GM03348 (cell line): ENCODE results near the gene SND1.

Source experiments
- DNase-seq: peaks from one replicate; pipeline ENCODE4 v3.0.0; 2012; ENCODE audit warnings: low spot score

Gene SND1

DNA sequence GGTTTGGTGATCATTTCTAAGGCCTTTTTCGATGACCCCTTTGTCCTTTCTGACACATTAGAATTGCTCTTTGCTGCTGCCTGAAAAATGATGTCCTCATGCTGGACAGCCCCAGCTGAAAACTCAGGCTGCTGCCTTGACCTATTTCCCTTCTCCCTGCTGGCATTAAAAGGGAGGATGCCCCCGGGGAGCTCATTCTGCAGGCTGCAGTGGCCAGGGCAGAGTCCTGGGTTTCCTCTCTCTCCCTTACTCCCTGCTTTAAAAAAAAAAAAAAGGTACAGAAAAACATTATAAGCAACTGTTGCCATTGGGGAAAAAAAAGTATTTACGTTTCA is 343.9 kb downstream of the SND1 start:
- peak; percentile 24 for DNase-seq

DNA sequence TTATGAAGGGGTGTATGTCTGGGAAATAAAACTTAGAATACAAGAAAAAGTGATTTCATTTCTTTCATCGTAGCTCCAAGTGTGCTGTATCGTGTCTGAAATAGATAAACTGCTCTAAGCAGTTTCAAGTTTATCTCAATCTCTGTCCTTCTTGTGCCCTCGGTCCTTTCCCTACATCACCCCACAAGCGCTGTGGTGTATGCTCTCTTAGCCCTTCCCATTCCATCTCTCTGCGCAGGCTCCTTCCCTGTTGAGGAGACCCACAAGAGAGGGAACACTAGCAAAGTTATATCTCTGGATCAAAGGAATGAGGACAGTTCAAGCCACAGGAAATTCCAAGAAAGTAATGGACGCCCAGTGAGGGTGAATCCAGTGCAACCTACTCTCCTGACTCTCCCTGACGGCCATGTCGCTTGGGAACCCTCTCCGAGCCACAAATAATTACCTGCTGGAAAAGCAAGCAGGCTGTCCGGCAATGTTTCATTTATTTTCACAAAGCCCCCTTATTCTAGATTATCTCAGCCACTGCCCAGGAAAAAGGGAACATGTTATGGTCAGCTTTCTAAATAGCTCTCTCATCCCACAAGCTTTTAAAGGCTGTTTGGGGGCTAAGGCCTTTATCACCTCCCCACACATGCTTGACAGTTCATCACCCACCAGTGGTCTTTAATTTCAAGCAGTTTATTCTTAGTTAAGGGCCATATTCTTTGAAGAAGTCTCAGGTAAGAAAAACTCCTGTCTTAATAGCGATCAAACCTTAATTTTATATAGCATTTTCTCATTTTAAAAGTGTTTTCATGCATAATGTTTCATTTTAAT is 344.5 kb downstream of the SND1 start:
- no peak for DNase-seq

DNA sequence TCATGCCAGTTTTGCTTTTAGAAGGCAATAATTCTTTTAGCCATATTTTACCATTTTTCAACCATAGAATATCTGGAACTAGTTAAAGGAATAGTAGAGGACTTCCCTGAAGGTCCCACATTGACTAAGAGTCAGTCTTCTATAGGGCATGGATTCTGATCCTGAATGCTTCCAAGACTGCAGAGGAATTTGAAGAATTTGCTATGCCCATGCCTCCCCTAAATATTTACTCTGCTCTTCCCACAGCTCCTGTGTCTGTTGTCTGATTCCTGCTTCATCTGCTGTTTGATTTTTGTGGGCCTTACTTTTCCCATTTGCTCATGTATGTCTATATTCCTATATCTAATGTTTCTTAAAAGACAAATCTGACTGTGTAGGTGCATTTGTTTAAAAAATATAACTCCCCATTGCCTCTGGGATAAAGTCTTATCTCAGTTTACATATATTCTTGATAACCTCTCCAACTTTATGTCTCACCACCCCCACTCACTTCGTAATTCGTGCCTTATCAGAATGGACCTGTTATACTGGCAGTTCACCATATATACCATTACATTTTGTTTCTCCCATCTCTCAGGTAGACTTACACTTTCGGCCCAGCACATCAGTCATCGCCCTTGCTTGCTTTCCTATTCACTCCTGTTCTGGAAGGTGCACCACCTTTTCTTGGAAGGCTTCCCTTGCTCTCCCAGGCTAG is 345.4 kb downstream of the SND1 start:
- DNase-seq = peak; percentile 61

DNA sequence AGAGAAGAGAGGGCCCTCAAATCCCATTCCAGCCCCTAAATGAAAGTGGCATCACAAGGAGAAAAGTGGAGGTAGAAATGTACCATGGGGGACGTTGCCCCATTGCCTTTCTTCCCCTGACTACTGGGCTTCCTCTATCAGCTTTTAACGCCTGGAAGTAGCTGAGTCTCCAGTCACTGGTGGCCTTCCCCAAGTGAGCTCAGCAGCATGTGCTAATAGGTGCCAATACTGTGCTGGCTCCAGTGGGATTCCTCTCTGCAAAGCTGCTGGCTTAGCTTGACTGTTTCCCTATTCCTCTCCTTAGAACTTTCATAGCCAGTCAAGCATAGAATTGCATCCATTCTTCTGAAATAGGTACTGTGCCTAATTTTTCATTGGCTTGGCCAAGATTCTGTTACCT is 346.7 kb downstream of the SND1 start:
- DNase-seq = no peak

DNA sequence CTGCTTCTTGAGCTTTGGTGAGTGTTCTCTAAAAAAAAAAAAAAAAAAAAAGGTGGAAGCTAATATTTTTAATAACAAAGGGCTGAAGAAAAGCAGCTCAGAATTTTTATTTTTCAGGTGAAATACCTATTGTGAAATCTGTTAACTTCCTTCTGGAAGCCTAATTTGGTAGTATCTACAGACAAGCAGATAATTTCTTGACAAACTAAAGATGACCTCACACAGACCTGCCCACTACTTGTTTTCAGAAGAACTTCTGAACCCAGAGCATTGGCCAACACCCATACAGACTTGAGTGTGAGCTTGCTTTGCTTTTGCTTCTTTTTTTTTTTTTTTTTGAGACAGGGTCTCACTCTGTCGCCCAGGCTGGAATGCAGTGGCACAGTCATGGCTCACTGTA is 348.1 kb downstream of the SND1 start:
- no peak for DNase-seq

DNA sequence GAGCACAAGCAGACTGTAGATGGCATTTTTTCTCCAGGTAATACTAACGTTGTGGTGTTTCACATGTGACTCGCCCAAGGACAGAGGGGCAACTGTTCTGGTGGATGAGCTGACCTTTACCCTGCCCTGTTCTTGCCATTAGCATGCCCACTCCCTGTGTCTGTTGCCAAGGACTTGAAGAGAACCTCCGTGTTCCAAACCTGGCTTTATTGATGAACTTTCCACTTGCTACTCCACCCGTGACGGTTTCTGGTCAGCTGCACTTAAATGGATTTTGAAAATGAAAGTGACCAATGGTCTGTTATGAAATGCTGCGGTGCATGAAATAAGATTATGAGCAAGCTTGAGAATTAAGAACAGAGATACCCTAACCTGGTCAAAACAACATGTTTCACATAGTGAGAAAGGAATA is 348.9 kb downstream of the SND1 start:
- DNase-seq = no peak

DNA sequence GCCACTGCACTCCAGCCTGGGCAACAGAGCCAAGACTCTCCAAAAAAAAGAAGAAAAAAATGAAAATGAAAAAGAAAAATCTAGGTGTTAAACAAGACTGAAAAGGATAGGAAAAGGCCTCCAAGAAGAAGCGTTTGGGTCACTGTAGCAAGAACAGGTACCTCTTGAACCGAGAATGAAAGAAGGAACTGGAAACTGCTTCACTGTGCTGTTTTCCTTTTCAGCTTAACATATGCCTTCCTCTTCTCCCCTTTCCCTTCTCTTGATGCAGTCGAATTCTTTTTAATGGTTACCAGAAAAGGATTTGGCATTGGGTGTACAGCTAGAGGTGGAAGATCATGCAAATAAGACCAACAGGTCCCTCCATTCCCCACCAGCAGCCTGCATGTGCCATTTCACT is 351.2 kb downstream of the SND1 start:
- DNase-seq = no peak

DNA sequence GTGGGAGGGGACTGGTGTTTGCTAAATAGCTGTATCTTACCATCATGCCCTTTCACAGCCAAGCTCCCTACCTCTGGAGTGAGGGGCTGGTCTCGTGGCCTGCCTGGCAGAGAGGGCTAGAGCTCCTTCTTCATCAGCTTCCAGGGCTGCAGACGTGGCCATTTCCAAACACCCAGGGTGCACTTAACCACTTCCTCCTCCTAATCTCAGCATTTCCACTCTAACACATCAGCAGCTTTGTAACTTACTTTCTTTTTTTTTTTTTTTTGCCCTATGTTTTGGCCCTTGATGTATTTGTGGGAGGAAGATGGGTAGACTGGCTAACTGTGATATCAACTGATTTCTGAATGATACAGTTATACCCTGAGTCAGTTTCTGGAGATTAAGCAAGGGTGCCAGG is 351.8 kb downstream of the SND1 start:
- DNase-seq = no peak

DNA sequence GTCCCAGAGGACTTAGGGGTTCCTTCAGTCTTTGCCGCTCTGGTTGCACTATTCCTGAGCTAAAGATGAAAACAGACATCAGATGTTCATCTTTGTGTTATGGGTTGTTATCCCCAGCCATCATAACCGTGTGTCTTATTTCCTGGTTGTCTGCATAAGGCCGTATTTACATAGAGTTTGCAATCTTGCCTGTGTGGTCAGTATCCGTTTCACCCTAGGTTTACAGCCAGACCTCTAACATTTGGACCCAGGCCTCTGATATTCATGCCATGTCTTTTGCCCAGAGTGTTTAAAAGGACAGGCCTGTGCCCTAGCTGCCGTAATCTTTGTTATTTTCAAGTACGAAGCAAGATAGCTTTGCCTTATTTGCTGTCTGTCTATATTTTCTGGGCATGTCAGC is 352.6 kb downstream of the SND1 start:
- DNase-seq = no peak

DNA sequence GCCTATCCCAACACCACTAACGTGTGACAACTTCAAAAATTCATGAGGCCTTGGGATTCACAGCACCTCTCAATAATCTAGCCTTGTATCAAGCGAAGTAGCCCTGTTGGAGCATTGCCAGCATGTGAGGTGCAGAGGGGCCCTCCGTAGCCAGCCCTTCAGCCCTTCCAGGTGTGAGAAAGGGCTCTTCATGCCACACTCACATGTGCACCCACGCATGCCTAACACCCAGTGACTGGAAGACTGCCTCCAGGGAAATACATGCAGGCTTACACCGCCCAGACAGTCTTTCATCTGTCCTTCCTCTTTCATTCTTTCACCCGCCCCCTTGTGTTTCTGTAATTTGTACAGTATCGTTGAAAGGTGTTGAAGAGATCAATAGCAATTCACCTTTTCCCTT is 353.1 kb downstream of the SND1 start:
- no peak for DNase-seq

DNA sequence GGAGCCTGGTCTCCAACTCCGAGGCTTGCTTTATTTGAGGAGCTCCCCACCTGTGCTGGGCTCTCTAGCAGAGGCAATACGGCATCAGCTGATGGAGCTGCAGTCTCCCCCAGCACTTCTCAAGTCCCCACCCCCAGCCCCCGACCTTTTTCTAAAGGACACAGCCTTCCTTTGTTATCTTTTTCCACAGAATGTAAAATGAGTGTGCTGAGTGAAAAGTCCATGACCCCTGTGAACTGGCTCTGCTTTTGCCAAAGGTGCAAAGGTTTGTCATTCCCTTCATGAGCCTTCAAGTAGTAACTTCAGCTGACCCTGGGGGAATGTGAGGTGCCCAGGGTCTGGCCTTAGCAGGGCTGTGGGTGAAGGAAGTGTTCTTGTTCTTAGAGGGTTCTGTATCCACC is 353.8 kb downstream of the SND1 start:
- DNase-seq = no peak

DNA sequence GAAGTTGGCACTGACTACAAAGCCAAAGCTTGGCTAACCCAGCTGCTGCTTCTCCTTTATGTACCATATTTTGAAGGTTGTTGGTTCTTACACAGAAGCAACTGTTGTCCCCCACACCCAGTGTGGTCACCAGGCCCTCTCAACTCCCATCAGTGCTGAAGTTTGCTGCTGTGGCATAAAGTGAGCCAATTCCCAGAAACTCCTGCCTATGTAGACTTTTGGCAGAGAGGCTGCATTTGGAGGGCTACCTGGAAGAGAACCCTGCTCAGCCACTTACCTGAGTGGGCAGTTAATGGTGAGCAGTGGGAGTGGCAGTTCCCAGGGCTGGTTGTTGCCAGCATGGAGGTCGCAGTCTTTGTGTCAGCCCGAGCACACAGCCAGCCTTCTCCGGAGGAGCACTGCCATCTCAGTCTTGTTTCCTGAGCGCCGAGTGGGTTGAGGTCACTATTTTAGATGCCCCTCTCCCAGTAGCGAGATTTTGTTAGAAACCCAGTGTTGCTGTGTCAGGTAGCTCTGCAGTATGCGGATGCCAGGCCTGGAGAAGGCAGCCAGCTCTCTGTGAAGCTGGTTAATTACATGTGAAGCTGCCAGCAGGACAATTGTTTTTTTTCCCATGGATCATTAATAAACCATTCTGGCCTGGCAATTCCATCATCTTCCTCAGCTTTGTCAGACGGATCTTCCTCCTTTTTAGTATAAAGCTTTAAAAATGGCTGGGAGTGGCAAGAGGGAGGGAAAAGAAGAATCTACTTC is 354.7 kb downstream of the SND1 start:
- no peak for DNase-seq

DNA sequence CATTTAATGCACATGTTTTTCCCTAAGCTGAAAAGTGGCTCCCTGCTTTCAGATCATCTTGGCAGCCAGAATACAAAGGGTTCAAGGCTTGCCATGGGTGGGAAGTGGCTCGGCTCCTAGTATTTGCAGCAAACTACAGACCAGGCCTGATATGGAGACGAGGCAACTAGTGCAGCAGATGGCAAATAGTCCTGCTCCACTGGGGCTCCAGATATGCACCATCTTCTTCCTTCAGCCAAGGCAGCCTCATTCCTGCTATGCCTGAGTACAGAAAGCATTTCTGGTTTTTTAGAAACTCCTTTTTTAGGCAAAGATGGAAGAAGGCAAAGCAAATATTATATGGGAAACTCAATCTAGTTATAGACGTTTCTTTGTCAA is 355.3 kb downstream of the SND1 start:
- DNase-seq = no peak

DNA sequence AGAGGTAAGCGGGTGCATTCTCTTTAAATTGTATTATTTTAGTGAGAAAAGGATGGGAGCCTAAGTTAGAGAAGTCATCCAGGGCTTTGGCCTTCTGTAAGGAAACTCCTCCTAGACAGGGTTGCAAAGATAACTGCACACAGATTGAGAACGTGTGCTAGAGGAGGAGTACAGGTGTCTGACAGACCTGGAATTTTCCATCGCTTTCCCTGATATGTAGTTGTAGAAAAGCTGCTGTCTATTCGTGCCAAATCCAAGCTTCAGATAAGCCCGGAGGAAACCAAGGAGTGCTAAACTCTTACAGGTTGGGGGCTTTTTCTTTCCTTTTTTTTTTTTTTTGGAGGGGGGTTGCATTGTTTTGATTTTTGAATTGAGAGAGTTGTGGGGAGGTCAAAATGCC is 356.1 kb downstream of the SND1 start:
- DNase-seq = no peak

DNA sequence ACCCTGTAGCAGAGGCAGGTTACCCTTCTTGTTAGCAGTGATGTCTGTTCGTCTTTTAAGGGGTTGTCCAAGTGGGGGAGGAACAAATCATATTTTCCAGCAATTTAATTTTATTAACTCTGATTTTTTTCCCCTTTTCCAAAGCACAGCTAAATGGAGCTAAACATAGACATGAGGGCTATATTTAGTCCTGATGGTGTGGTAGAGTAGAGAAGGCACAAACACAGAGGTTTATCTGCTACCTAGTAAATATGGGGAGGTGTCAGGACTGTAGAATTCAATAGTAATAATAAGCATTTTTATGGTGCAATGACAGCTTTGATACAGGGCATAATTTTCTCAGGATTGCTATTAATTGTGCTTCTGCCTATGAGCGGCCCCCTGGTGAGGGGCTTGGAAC is 356.8 kb downstream of the SND1 start:
- DNase-seq = no peak

DNA sequence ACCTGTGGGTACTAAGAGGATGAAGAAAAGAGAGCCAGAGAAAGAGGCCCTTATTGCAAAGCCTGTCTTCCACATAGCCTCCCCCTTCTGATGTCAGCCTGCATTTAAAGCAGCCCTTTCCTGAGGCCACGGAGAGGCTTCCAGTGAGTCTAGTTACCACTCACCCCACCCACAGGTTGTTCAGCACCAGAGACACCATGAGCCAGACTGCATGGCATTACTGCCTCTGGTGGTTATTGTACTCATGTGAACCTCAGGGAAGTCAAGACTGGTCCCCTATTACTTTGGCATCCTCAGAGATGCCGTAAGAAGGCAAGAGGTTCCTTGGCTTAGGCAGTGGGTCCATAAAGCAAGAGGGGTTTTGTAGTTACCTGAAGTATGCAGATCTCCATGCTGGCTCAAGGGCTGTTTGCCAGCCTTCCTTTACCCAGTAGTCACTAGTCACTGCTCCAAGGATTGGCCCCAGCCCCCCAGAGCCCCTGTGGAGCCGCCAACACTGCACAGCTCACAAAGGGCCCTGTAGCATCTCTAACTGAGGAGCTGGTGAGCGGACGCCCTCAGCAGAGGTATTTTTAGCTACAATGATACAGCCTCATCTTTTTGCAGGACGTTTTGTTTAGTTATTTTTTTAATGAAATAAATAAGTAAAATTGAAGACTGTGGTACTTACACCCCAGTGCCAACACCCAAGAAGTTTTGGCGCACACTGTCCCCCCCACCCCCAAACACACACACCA is 358.6 kb downstream of the SND1 start:
- DNase-seq = no peak

DNA sequence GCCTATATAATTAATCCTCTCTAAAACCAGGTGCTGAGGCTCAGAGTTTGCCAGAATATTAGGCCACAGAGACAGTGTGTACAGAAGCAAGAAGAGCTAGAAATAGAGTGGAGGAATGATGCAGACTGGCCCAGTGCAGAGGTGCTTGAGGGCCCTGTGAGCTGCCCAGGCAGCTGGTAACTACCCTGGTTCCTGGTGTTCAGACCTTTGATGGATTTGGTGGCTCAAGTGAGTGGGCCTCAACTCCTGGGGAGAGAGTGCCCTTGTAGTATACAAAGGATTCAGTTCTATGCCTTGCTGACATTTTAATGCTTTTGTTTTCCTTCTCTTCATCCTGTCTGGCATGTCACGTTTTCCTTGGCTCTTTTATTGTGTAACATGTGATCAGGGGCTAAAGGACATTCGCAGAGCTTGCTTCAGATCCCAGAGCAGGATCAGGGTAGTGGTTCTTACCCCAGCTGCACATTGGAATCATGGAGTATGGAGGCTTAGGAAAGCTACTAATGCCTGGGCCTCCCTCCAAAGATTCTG is 359.2 kb downstream of the SND1 start:
- DNase-seq = no peak

DNA sequence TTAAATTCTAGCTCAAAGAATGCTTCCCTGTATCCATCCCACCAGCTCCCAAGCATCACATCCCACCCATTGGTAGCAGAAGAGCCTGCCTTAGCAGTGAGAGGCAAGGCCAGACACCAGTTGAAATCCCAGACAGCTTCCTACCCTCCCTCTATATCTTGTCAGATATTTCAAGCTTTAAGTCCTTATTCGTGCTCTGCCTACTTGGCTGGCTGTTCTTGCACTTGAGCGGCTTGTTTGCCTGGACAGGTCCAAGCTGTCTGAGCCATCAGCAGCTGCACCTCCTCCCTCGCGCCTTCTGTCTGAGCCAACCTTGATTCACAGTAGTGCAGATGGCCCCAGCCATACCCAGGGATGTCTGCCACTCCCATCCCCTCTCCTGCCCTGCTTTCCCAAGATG is 362.8 kb downstream of the SND1 start:
- DNase-seq = no peak

DNA sequence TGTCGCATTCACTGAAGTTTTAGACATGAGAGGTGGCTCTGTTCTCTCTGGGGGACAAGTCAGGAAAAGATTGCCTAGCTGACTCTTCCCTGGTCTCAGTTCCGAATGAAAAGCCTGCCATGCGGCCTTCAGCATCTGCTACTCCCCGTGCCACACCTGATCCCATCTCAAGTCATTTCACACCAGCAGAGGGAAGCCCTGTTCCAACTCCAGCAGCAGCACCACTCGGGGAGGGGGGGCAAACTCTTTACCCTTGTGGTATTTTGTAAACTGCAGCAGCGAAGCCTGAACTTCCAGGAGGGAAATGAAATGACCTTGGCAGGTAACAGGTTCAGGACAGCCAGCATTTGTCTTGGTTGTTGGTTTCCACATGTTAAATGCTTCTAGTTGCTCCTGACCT is 365.5 kb downstream of the SND1 start:
- no peak for DNase-seq

DNA sequence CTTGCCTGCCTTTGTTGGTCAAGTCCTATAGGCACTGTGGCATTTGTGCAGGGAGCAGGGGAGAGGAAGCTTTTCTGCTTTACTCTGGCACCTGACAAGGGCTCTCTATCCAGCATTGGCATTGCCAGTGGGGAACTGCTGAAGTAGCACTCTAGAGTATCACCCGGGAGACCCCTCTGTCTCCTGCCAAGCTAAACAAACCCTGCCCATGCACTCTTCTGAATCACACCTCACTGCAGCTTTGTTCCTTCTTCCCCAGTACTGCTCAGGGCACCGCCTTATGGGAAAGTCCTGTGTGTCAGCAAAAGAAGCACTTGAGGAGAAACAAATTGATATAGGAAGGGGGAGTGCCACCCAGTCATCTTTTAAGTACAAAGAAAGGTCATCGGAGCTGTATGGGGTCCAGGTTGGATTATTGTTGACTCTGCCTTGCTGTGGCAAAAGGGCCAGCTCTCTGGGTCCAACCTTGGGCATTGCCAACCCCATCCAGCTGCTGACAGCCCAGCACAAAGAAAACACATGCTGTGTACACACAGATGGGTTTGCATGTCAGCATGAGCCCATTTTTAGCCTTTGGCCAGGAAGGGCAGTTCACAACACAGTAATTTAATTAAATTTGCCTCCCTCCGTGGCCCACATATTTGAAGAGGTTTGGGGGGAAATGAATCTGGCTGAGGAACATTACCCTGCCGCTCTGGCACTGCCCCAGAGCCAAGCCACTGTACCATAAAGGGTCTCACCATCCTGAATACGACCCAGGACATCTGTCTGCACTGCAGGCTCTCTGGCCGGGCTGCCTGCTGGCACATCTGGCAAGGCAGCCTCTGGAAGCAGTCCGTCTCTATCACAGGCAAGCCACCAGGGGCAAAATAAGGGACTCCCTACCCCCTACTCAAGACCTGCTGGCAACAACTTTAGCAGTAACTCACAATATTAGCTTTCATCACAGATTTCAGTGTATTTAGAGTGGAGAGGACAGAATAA is 366.2 kb downstream of the SND1 start:
- no peak for DNase-seq

DNA sequence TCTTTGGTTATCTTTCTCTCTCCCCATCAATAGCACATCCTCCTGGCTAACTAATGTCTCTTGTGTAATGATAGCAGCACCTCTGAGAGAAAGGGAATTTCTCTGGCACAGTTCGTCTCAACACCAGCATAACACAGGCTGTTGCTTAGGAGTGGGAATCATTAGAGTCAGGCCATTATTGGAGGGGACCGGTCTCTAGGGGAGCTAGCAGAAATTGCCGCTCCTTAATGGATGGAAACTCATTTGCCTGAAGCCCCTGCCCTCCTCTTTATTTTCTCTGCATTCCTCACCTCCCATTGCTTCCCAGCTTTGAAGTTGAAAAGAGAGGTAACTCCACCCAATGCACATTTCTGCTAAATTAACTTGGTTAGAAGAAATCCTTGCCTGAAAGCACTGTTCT is 367.3 kb downstream of the SND1 start:
- DNase-seq = no peak
